ENCODE measurements around the gene APBB2. TPM values are rescaled to one million over a fixed set of nuclear protein-coding genes. Genes with fewer than 3 reads are reported as not detected.

APBB2 gene
- total RNA-seq, 4 donors from 2014 or later: 42.4 to 95.8 (median 51.3) TPM

DNA sequence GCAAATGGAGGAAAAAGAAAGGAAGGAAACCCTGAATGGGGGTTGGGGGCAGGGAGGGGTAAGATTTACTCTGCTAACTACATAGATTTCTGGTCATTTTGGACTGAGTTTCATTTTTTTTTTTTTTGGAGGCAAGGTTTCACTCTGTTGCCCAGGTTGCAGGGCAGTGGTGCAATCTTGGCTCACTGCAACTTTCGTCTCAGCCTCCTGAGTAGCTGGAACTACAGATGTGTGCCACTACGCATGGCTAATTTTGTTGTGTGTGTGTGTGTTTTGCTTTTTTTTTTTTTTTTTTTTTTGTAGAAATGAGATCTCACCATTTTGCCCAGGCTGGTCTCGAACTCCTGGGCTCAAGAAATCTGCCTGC, 223.5 kb downstream of the APBB2 start:
- 89% methylated on average over 3 of the region's 3 CpGs for WGBS
- Histone ChIP-seq H3K4me3 (no peak overlapping the region), H3K9me3 (no peaks in the 10 kb centered on the region), H3K27ac (no peak overlapping the region), H3K27me3 (no peaks in the 10 kb centered on the region), H3K4me1 (peaks cover 5% of the 10 kb centered on the region), H3K36me3 (no peaks in the 10 kb centered on the region)
- TF ChIP-seq EP300 (IDR thresholded peaks at IDR 0.05): no peak
- no peak for TF ChIP-seq POLR2AphosphoS5 (IDR thresholded peaks at IDR 0.05)
- no peak for TF ChIP-seq POLR2A (IDR thresholded peaks at IDR 0.05)
- TF ChIP-seq, protein P1, sequence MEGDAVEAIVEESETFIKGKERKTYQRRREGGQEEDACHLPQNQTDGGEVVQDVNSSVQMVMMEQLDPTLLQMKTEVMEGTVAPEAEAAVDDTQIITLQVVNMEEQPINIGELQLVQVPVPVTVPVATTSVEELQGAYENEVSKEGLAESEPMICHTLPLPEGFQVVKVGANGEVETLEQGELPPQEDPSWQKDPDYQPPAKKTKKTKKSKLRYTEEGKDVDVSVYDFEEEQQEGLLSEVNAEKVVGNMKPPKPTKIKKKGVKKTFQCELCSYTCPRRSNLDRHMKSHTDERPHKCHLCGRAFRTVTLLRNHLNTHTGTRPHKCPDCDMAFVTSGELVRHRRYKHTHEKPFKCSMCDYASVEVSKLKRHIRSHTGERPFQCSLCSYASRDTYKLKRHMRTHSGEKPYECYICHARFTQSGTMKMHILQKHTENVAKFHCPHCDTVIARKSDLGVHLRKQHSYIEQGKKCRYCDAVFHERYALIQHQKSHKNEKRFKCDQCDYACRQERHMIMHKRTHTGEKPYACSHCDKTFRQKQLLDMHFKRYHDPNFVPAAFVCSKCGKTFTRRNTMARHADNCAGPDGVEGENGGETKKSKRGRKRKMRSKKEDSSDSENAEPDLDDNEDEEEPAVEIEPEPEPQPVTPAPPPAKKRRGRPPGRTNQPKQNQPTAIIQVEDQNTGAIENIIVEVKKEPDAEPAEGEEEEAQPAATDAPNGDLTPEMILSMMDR (IDR thresholded peaks at IDR 0.05): no peak
- no peak for DNase-seq (ENCODE audit: low spot score in 2 of 2)

- 73% methylated on average over 5 of the region's 5 CpGs for WGBS
- Histone ChIP-seq H3K4me1 (peaks cover 5% of the 10 kb centered on the region), H3K36me3 (no peaks in the 10 kb centered on the region), H3K27ac (no peak overlapping the region), H3K4me3 (no peak overlapping the region), H3K27me3 (no peaks in the 10 kb centered on the region), H3K9me3 (no peaks in the 10 kb centered on the region)
- DNase-seq (ENCODE audit: low spot score in 2 of 2): no peak
- TF ChIP-seq POLR2A (IDR thresholded peaks at IDR 0.05) (no peak), EP300 (IDR thresholded peaks at IDR 0.05) (no peak), POLR2AphosphoS5 (IDR thresholded peaks at IDR 0.05) (no peak)
- TF ChIP-seq, protein P1 (IDR thresholded peaks at IDR 0.05): no peak
These were observed 224.0 kb downstream of the APBB2 start for GRCh38 chr4:40990236-40990898.

GRCh38 chr4:40987151-40987550, 227.2 kb downstream of the APBB2 start:
- 65% methylated on average over 3 of the region's 3 CpGs for WGBS
- Histone ChIP-seq H3K27ac (no peak overlapping the region), H3K36me3 (no peaks in the 10 kb centered on the region), H3K27me3 (no peaks in the 10 kb centered on the region), H3K4me1 (peaks cover 4% of the 10 kb centered on the region), H3K9me3 (no peaks in the 10 kb centered on the region), H3K4me3 (no peak overlapping the region)
- no peak for DNase-seq (ENCODE audit: low spot score in 2 of 2)
- TF ChIP-seq, protein P1 (IDR thresholded peaks at IDR 0.05): no peak
- TF ChIP-seq POLR2A (IDR thresholded peaks at IDR 0.05) (no peak), EP300 (IDR thresholded peaks at IDR 0.05) (no peak), POLR2AphosphoS5 (IDR thresholded peaks at IDR 0.05) (no peak)

- Histone ChIP-seq H3K36me3 (no peaks in the 10 kb centered on the region), H3K9me3 (no peaks in the 10 kb centered on the region), H3K27ac (no peak overlapping the region), H3K27me3 (no peaks in the 10 kb centered on the region), H3K4me3 (no peak overlapping the region), H3K4me1 (peaks cover 4% of the 10 kb centered on the region)
- DNase-seq (ENCODE audit: low spot score in 2 of 2): no peak
- 49% methylated on average over 3 of the region's 3 CpGs for WGBS
- no peak for TF ChIP-seq POLR2AphosphoS5 (IDR thresholded peaks at IDR 0.05)
- TF ChIP-seq, protein P1 (IDR thresholded peaks at IDR 0.05): no peak
These were observed 228.0 kb downstream of the APBB2 start for GRCh38 chr4:40986375-40986774.

DNA sequence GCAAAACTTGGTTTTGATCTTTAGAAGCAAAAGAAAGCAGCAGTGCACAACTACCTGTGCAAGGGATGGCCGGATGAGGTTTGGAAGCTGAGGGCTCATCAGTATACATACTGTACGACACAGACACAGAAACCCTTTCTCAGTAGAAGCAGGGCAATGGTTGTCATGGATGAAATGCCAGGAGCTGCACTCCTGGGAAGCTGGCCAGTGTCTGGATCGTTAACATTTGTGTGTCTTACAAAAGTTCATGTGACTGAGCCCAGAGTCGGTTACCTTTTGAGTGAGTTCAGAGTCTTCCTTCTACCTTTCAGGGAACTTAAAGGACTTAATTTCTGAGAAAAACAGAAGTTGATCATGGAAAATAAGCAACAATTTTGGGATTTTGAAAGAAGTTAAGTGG, 230.3 kb downstream of the APBB2 start:
- Histone ChIP-seq H3K9me3 (no peaks in the 10 kb centered on the region), H3K4me3 (no peak overlapping the region), H3K36me3 (no peaks in the 10 kb centered on the region), H3K27ac (no peak overlapping the region), H3K27me3 (no peaks in the 10 kb centered on the region), H3K4me1 (peaks cover 4% of the 10 kb centered on the region)
- TF ChIP-seq POLR2A (IDR thresholded peaks at IDR 0.05) (no peak), EP300 (IDR thresholded peaks at IDR 0.05) (no peak), POLR2AphosphoS5 (IDR thresholded peaks at IDR 0.05) (no peak)
- TF ChIP-seq, protein P1 (IDR thresholded peaks at IDR 0.05): no peak
- WGBS: 39% methylated on average over 4 of the region's 4 CpGs
- no peak for DNase-seq (ENCODE audit: low spot score in 2 of 2)
